GM18526 (cell line): ENCODE data around the gene CST6.

ENCODE experiments used
- POLR2A ChIP-seq: IDR thresholded peaks from 3 replicates; pipeline ENCODE4 v1.6.1; 2011; ENCODE audit not compliant: insufficient read length; ENCODE audit errors: extremely low read depth

Gene CST6

DNA sequence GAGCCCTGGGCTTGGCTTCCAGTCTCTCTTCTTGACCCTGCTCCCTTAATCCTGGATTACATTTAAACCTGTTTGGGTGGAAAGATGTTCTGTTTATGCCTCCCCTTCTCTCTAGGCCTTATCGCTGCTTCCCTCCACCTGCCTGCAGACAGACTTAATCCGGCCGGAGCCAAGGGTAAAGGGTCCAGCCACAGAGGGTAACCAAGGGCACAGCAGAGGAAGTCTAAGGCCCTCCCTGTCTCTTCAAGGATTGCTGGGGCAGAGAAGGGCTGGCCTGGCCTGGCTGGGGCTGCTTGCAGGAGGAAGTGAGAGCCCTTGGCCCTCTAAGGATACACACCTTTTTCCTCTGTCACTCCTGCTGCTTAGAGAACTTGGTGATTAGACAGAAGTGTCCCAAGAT lies 35.1 kb downstream of the CST6 start:
- TF ChIP-seq POLR2A: no peak

DNA sequence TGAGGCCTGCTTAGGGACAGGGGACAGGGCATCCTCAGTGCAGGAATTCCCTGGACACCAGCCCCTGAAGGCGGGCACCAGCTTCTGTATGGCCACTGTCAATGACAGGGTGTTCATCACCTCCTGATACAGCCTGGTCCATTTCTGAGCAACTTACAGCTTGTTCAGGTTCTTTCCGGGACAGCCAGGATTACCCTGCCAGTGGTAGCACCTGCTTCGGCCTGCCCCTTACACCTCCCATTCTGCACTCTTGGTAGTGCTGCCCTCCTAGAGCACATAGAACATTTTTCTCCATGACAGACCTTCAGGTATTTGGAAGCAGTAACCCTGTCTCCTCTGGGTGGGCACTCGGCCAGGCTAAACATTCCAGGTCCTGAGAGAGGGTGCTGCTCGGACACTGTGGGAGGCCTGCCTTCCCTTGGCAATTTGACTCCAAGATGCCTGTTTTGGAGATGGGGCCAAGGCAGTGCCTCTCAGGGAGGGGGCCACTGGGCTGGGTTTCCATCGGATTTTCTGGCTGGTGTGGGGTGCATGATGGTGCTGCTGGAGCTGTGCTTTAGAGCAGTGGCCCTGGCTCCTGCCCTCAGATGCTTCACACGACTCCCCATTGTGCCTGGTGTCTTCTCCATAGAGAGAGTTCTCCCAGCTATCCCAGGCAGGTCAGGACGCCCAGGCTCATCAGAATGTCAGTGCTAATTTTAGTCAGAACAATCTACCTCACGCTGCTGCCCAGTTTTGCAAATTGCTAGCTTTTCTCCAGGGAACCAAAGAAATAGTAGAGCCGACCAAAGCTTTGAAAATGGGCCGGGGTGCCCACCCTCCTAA lies 35.9 kb downstream of the CST6 start:
- no peak for TF ChIP-seq POLR2A

DNA sequence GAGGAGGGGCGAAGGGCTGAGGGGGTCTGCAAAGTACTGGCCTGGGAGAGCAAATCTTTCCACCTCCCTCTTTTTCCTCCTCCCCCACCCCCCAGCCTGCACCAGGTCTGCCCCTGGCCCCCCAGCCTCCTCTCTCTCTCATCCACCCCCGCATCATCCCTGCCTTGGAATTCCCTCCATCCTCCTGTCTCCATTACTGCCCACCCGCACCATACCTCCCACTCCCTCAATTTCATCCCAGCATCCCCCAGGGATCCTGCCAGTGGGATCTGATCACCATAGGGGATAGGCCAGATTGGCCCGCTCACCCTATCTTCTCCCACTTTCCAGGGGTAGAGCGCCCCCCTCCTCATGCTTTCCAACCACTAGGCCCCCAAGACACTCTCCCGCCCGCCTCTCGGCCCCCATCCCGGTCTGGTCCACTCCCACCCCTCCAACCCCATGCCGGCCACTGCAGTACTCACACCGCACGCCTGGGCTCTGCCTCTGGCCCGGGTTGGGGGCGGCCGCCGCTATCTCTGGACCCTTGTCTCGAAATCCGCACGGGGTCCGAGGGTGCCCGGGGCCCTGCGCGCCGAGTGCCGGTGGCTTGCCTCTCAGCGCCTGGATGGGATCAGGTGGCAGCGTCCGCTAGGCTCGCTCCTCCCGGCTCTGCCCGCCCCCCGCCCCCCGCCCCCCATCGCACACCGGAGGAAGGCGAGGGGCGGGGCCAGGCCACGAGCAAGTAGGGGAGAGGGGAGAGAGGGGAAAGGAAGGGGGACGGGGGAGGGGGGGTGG lies 36.9 kb downstream of the CST6 start, which contains the start of gene GAL3ST3:
Gene GAL3ST3, minus strand, starts transcription at position 615 of the 777 bp plus-strand sequence. CDS start 3,746 bp downstream, outside the sequence.
- TF ChIP-seq POLR2A: no peak

DNA sequence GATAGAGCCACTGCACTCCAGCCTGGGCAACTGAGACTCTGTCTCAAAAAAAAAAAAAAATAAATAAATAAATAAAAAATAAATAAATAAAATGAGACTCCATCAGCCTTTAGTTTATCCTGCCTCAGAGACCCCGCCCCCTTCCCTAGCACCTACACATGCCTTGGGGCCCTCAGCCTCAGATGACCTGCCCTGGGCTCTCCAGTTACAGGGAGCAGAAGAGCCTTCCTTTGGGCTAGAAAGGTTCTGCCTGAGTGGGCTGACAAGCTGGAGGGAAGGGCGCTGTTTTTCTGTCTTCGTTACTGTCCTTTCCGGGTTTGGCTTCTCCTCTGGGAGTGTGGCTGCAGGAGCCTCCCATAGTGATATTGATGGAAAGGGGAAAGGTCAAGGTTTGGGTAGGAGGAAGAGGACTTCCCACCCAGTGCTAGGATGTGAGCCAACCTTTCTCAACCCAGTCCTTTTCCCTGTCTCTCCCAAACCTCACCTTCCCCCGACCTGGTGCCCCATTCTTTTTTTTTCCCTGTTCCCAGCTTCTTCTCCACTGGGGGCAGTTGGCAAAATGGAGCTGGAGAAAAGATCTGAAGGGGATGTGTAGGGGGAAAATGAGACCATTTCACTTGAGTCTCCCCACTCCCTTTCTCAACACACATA lies 38.9 kb downstream of the CST6 start:
- no peak for TF ChIP-seq POLR2A

DNA sequence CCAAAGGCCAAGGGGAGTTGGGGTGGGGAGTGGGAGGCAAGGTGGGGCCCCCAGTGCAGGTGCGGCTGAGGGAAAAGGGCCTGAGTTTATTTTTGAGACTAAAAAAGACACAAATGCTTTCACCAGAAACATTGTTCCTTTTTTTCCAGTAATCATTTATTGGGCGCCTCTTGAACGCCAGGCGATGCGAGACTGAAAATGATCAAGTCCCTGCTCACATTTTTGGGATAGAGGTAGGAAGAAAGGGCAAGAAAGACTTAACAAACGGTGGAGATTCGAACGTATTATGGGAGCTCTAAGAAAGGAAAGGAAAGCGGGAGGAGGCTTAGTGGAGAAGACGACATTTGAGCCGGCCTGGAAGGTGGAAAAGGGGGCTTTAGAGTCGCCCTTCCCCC lies 39.6 kb downstream of the CST6 start:
- no peak for TF ChIP-seq POLR2A

DNA sequence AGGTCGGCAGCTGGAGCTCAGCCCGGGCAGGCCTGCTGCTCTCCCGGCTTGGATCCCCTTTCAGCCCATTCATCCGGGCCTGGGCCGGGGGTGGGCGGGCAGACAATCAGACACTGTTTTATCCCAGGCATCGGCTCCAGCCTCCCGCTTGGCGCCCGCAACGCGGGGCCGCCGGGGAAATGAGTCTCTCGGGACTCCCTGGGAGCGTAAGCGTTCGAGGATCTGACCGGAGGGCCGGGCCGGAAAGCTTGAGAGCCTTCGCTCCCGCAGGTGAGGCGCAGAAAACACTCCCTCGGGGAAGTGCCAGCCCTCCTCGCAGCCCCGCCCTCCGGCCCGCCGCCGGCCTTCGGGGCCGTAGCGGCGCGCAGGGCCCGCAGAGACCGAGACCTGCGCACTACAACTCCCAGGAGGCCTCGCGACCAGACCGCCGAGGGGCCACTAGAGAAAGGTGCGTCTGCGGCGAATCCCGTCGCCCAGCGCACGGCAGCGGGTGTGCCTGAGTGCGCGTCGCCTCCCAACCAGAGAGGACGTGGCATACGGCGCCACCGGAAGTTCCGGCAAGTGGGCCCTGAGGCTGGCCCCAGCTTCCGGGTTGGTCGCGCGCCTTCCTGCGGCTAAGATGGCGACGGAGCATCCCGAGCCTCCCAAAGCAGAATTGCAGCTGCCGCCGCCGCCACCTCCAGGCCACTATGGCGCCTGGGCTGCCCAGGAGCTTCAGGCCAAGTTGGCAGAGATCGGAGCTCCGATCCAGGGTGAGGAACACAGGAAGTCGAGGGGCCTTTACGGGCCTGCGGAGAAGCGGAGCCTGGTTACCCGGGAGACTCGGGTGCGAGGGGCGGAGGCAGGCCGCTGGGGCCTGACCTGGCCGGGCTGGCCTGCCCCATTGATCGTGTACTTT lies 40.2 kb downstream of the CST6 start, which contains the start of gene SF3B2:
Gene SF3B2, plus strand, starts transcription at position 599 of the 898 bp plus-strand sequence. Its CDS starts 21 bp downstream, at position 620.
- TF ChIP-seq POLR2A: peak; percentile 64

DNA sequence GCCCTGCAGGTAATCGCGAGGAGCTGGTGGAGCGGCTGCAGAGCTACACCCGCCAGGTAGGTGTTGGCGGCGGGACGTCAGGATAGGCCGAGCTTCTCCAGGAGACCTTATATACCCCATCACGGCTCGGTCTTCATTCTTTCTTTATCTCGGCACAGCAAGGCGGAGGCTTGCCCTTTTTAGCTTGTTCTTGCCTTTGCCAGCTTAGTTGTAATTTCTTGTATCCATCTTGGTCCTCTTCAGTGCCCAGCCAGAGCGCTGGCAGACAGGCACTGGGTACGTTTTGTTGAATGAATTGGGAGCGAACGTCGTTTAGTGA lies 40.8 kb downstream of the CST6 start:
- no peak for TF ChIP-seq POLR2A

DNA sequence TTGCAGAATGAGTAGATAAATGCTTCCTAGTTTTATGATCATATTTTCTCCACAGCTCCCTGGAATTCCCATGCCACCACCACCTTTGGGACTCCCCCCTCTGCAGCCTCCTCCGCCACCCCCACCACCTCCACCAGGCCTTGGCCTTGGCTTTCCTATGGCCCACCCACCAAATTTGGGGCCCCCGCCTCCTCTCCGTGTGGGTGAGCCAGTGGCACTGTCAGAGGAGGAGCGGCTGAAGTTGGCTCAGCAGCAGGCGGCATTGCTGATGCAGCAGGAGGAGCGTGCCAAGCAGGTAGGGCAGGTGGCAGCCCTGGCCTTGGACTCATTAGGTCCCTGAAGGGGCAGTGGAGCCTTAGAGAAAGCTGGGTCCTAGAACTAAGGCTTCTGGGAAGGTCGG lies 43.2 kb downstream of the CST6 start:
- TF ChIP-seq POLR2A: no peak

DNA sequence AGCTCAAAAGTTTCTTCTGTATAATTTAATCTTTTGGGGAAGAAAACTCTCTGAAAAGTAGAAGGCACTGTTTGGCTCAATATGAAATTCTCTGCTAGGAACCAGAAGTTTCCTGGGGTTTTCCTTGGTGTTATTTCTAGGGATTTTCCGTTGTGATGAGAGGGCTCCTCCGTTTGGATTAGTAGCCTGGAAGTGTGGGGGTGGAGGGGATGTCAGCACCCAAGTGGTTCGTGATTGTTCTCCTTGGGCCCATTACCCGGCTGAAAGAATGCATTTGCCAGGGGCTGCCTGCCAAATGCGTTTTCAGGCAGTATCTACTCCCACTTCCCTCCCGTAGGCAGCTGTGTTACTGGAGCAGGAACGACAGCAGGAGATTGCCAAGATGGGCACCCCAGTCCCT lies 44.7 kb downstream of the CST6 start:
- no peak for TF ChIP-seq POLR2A

DNA sequence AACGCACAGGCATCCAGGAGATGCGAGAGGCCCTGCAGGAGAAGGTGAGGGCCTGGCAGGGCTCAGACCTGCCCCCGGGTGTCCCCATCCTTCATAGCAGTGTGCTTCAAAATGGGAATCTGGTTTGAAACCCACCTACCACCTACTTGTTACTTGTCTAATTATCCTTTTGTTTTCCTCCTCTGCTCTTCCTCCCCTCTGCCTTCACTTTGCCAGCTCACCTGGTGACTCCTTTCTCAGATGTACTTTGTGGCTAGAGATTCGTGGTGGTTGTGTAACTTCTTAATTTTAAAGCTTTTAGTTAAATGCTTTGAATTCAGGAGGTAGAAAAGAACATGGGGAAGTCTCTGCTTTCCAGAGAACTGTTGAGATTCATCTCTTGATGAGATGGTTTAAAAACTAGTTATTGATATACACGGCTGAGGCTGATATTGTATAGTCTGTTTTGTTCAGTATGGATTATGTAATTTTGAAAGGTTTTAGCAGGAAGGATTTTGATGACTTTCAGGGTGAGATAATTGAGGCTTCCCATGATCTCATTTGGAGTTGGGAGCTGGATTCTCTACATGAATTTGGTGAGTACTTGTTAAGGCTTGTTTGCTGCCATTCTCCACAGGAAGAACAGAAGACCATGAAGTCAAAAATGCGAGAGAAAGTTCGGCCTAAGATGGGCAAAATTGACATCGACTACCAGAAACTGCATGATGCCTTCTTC lies 48.3 kb downstream of the CST6 start:
- no peak for TF ChIP-seq POLR2A

DNA sequence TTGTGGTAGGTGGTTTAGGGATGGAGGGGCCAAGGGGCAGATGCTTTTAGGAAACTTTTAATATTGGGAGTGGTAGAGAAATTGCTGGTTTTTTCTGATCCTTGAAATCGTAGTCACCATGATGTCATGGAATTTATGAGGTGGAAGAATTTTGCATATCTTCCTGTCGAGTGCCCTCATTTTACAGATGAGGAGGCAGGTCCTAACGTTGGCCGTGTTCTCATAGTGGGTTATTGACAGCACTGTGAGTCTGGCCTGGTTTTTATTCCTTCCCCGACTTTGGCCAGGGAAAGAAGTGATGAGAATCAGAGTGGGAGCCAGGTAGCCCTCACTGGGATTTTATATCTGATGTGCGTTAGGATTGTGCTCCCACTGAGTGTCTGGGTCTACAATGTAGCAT lies 49.5 kb downstream of the CST6 start:
- no peak for TF ChIP-seq POLR2A

DNA sequence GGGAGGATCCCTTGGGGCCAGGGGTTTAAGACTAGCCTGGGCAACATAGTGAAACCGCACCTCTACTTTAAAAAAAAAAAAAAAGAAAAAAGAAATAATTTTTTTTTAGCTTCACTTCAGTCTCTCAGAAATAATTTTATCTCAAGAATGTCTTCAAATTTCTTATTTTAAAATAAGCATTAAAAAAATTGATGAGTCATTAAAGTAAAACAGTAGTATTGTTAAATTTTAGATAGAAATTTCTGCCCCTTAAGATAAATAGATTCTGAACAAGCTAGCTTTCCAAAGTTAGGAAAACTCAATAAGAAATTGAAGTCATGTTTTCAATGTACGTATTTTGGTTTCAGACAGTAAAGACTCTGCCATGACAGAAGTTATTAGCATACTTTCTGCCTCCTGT lies 50.6 kb downstream of the CST6 start:
- no peak for TF ChIP-seq POLR2A
